GM08714 (cell line): Measurements from ENCODE around the gene KCNB1.

Experiments used
- H3K4me3 ChIP-seq: fragments of 200-500 bp; sonication (Bioruptor generic); 2 replicates; pipeline ENCODE4 v1.5.1; 2014; ENCODE audit warnings: mild to moderate bottlenecking, low read length, inconsistent platforms
- ZNF274 ChIP-seq: IDR thresholded peaks from 2 replicates; pipeline ENCODE4 v1.6.1; 2012; ENCODE audit warnings: mild to moderate bottlenecking, low read depth, low read length

KCNB1 gene

DNA sequence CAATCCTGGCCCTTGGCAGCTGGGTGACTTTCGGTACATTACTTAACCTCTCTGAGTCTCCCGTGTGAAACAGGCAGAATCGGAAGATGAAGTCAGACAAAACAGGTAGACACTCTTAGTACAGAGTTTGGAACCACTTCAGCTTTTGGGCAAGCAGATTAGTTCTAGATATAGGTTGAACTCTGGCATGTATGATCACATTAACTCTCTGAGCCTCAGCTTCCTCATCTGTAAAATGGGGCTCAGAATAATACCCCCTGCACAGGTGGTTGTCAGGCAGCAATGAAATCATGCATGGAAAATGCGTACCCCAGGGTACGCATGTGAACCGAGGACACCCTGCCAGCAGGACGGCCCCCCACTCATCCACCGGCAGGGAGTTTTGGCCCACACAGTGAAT lies 87.7 kb downstream of the KCNB1 start:
- no peak for TF ChIP-seq ZNF274
- H3K4me3 ChIP-seq: no peak overlapping the region

DNA sequence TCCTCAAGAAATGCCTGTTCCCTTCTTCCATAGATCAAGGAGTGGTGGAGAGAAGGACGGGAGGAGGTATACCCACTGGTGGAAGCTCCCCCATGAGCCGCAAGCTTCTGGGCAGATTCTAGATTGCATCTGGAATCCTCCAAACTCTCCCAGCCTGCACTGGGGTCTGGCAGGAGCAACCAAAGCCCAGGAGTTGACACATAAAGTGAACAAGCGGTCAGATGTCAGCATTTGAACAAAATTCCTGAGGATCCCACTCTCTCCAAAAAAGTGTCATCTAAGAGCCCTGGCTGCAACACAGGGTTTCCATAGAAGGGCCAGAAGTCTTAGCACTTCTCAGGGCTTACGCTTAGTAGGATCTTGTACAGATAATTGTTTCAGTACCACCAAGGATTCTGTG lies 88.2 kb downstream of the KCNB1 start:
- no peak overlapping the region for H3K4me3 ChIP-seq
- no peak for TF ChIP-seq ZNF274

DNA sequence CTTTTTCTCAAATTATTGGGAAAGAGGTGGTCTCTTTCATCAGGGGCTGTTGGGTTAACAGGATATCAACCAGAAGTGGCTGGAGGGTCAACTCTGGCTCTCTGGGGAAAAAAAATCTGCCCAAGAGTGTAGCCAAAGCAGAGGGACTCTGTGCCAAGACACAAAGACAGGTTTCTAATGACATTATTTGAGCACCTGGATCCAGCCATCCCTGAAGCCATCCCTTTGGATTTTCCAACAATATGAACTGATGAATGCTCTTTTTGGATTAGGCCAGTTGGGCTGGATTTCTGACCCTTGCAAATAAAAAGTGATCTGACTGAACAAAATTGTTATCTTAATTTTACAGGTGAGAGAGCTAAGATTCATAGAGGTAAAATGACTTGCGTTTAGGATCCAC lies 88.7 kb downstream of the KCNB1 start:
- no peak overlapping the region for H3K4me3 ChIP-seq
- TF ChIP-seq ZNF274: no peak

DNA sequence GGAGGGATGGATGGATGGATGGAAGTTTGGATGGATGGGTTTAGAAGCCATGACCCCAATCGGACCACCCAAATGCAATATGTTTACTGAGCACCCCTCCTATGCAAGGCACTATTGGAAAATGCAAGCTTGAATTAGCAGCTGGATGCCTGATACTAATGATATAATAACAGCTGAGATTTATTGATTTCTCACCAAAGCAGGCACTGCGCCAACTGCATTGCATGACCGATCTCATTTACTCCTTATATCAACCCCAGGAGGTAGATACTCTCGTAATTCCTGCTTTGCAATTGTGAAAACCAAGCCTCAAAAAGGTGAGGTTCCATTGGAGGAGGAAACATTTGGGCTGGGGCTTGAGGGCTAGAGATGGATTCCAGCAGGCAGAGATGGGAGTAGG lies 89.7 kb downstream of the KCNB1 start:
- no peak overlapping the region for H3K4me3 ChIP-seq
- TF ChIP-seq ZNF274: no peak

DNA sequence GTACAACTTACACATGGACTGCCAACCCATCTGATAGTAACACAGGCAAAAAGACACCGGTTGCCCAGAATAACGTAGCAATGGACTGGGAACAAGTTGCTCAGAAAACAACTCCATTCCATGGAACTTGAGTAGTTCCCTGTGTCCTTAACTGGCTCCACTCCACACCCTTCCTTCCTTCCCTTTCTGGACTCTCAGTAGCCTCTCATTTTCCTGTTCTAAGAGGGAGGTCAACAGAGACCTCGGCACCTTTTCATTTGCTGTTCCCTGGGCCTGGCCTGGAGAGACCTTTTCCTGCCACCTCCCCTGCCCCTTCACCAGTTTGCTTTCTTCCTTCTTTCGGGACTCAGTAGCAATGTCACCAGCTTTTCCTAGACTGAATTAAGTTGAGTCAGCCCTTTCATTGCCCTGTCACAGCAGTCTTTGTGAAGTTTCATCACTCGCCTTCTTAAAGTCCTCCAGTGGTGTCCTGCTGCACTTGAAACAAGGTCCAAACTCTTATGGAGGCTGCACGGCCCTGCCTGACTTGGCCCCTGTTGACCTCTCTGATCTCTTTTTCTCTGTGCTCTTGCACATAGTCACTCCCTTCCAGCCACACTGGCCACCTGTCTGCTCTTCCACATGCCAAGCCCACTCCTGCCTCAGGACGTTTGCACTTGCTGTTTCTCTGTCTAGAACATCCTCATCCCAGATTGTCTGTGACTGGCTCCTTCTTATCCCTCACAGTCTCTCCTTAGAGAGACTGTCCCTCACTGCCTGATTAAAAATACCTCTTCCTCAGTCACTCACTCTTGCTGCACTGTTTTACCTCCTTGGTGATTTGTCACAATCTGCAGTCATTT lies 90.8 kb downstream of the KCNB1 start:
- H3K4me3 ChIP-seq: no peak overlapping the region
- no peak for TF ChIP-seq ZNF274

GRCh38 chr20:49389854-49390253 lies 92.6 kb downstream of the KCNB1 start:
- TF ChIP-seq ZNF274: no peak
- H3K4me3 ChIP-seq: no peak overlapping the region

GRCh38 chr20:49388744-49389143 lies 93.7 kb downstream of the KCNB1 start:
- H3K4me3 ChIP-seq: no peak overlapping the region
- no peak for TF ChIP-seq ZNF274

DNA sequence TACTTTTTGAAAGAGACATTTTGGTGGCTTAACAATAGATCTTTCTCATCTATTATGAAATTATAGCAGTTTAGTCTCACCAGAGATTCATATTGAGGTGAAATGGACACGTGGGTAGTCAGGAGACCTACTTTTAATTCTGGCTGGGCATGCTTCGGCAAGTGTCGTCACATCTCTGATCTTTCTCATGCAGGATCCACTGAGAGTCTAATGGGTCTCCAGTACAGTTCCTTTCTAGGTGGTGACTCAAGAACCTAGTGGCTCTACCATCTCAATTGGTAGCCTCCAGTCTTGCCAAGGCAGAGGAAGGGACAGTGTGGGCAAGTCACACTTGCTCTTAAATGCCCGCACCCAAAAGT lies 94.9 kb downstream of the KCNB1 start:
- H3K4me3 ChIP-seq: no peak overlapping the region
- TF ChIP-seq ZNF274: no peak

- no peak overlapping the region for H3K4me3 ChIP-seq
- TF ChIP-seq ZNF274: no peak
Measured at GRCh38 chr20:49386848-49387580, 95.5 kb downstream of the KCNB1 start.

DNA sequence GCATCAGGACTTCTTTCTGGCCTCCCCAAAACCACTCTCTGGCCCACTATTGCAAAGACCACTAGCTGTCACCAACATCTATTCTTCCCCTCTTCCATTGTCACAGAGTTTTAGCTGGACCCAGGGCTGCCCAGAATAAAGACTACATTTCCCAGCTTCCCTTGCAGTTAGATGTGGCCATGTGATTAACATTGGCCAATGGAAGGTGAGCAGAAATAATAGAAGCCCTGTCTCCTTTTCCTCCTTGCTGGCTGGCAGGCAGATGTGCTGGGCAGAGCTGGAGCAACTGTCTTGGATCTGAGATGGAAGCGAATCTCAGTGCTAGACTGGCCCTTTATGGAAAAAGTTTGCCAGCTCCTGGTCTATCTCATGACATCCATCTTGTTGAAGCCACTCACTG lies 97.0 kb downstream of the KCNB1 start:
- no peak for TF ChIP-seq ZNF274
- no peak overlapping the region for H3K4me3 ChIP-seq

DNA sequence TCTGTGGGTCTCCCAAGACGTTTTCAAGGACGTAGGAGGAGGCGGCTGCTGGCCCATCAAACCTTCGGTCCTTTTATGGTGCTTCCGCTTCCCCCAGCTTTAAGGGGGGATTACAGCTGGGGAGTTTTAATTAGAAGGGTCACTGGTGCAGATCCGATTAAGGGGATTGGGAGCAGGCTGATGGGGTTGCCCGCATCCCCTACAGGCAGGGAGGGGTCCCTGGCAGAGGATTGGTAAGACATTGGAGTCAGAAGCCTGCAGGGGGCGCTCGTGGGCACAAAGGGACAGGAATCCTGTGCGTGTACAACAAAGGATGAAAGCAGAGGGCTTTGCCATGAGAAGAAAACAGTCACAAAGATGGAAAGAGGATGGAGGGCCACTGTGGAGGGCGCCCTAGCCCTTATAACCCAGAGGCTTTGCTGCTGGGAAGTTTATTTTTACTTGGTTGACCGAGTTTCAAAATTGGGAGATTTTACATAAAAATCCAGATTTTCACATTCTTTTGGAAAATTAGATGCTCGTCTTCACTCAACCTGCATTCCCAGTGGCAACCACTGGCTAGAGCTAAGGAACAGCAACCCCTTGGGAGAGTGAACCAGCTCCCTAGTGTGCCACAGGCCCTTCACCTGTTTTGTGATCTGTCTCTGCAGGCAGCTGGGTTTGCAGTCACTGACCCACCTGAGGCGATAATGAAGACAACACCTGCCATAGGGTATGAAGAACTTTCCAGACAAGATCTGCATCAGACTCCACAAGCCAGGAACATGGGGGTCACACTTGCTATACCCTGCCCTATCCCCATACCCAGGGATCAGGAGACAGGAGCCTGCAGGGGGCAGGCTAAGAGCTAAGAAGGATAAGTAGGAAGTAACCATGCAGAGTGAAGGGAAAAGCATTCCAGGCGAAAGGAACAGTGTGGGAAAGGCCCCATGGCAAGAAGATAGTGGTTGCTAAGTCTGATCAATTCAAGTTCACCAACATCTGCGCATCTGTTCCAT lies 97.7 kb downstream of the KCNB1 start:
- H3K4me3 ChIP-seq: no peak overlapping the region
- TF ChIP-seq ZNF274: no peak

DNA sequence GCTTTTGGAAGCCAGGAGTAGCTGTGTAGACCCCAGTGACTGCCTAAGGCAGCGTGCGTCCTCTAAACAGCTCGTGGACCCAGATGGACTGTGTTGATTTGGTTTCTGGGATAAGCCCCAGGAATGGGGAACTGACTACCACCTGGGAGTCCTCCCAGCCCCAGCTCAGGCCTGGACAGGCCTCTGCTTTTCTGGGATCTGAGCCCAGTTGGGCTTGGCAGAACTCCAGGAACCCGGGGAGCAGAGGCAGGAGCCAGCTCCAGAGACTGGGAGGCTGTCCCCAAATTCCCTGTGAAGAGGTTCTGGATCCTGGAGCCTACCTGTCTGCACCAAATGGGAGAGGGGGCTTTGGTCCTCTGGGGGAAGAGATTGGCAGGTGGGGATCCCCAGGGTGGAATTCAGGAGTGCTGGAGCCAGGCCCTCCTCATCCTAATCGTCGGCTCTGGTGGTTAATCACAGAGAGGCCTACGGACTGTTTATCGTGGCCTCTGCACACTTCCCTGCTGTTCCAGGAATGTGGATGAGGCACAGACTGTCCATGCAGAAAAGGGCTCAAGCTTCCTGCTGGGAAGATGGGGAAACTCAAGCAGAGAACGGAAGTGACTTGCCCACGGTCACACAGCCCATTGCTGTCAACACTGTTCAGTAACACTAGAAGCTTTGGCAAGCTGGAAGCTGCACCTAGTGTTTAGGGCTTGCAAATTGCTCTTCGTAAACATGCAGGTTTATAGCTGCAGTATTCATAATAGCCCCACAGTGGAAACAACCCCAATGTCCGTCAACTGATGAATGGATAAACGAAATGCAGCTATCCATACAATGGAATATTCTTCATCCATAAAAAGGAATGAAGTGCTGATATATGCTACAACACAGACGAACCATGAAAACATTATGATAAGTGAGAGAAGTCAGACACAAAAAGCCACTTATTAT lies 100.6 kb downstream of the KCNB1 start:
- TF ChIP-seq ZNF274: no peak

DNA sequence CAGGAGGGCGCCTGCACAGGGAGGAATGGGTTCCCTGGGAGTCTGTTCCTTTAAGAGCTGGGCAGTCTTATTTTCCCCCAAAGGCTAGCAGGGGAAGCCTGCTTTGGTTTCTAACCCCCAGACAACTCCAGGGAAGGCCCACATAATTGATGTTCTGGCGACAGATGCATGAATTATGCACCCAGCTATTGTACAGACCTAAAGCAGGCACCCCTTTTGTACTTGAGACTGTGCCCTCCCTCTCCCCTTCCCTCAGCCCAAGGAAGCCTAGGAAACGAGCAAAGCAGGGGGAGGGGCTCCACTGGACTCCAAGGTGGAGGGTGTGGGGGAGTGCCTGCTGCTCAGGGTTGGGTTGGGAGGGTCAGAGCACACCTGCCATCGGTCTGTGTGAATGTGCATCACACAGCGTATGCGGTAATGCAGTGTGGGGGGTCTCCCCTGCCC lies 102.1 kb downstream of the KCNB1 start:
- no peak overlapping the region for H3K4me3 ChIP-seq
- TF ChIP-seq ZNF274: no peak

More for the DNA sequence above, 100.6 kb downstream of the KCNB1 start:
- H3K4me3 ChIP-seq: no peak overlapping the region

DNA sequence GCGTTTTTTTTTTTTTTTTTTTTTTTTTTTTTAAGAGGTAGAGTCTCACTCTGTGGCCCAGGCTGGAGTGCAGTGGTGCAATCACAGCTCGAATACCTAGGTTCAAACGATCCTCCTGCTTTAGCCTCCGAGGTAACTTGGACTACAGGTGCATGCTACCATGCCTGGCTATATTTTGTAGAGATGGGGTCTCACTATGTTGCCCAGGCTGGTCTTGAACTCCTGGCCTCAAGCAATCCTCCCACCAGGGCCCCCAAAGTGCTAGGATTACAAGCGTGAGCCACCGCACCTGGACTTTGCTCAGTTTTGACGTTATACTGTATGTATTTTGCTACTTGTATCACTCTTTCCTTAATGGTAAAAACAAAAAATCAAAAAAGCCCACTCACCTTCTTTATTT lies 103.1 kb downstream of the KCNB1 start:
- no peak for TF ChIP-seq ZNF274
- H3K4me3 ChIP-seq: no peak overlapping the region
